GM13977 (cell line): Measurements from ENCODE around the gene ATG4A.

Experiments
- DNase-seq: peaks from one replicate; pipeline ENCODE4 v3.0.0; 2012; ENCODE audit warnings: low spot score
- in situ Hi-C: fragments of 300-500 bp; cut with MboI; formaldehyde crosslinking; loops from one replicate; pipeline ENCODE4 v1.12.0; 2022; ENCODE audit warnings: low sequenced_read_pairs, low pct_unique_long_range_greater_than_20kb, mixed read lengths, inconsistent platforms; ENCODE audit not compliant: unreplicated experiment
- TF ChIP-seq, protein P1 (sequence below): IDR thresholded peaks from 2 replicates; pipeline ENCODE4 v1.5.1; 2012; ENCODE audit warnings: mild to moderate bottlenecking, control low read depth; ENCODE audit not compliant: insufficient read depth; ENCODE audit errors: extremely low read depth, missing control alignments

ATG4A gene

DNA sequence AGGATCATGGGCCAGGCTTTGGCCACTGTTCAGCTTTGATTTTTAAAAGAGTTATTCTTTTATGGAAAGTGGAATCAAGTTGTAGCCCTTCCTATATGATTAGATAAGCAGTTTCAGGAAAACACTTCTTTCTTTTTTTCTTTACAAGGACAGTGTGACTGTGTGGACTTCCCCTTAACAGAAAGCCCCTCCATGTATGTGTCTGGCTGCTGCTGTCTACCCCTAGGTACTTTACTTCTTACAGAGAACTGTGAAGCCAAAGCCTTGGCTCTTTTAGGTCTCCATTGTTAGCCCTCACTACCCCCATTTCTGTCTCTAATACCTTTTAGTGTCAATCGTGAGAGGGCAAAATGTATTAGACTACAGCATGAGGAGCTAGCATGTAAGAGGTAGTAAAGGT lies 27.6 kb upstream of the ATG4A start:
- in situ Hi-C loops = no loop called here
- no peak for DNase-seq
- TF ChIP-seq, protein P1, sequence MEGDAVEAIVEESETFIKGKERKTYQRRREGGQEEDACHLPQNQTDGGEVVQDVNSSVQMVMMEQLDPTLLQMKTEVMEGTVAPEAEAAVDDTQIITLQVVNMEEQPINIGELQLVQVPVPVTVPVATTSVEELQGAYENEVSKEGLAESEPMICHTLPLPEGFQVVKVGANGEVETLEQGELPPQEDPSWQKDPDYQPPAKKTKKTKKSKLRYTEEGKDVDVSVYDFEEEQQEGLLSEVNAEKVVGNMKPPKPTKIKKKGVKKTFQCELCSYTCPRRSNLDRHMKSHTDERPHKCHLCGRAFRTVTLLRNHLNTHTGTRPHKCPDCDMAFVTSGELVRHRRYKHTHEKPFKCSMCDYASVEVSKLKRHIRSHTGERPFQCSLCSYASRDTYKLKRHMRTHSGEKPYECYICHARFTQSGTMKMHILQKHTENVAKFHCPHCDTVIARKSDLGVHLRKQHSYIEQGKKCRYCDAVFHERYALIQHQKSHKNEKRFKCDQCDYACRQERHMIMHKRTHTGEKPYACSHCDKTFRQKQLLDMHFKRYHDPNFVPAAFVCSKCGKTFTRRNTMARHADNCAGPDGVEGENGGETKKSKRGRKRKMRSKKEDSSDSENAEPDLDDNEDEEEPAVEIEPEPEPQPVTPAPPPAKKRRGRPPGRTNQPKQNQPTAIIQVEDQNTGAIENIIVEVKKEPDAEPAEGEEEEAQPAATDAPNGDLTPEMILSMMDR = no peak

DNA sequence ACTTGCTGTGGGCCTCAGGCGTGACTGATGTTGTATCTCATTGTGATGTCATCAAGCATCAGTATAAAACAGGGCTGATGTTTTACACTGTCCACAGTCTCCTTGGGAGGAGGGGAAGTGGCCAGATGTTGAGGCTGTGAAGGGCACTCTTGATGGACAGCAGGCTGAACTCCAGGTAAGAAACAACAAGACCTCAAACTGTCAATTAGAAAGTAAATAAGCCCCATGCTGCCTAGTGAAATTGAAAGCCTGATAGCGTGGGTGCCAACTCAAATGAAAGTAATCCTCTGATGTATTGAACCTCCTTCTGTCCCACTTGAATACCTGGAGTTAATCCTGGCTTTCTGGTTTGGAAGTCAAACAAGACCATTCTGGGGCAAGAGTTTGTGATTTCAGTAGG lies 27.0 kb upstream of the ATG4A start:
- in situ Hi-C loops = no loop called here
- TF ChIP-seq, protein P1 = no peak
- DNase-seq = no peak

DNA sequence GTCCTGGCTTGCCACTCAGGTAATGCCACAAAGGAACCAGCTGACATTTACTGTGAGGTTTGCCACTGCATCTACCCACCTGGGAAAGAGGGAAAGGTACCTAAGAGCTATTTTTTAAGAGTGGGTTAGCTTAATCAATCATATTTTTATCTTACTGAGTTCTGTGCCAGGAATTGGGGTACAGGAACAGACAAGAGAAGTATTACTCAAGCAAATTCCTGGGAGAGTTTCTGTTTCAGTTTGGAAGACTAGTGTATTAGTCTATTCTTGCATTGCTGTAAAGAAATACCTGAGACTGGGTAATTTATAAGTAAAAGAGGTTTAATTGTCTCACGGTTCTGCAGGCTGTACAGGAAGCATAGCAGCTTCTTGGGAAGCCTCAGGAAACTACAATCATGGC lies 23.5 kb upstream of the ATG4A start:
- TF ChIP-seq, protein P1 = no peak
- in situ Hi-C loops = no loop called here
- DNase-seq = no peak

DNA sequence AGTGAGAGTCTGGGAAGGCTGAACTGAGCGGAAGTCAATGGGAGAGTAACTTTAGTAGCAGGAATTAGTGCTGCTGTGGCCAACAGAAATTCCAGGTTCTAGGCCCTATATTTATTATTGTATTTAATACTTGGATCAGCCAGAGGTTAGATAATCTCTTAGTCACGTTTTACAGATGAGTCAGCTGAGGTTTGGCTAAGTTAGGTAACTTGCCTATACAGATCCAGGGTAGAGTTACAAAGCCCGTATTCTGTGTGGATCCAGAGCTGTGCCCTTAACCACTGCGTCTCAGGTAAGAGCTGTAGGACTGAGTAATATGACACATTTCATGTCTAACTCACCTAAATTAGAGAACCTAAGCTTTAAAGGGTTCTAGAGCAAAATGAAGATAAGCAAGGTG lies 20.7 kb upstream of the ATG4A start:
- TF ChIP-seq, protein P1 = no peak
- in situ Hi-C loops = no loop called here

DNA sequence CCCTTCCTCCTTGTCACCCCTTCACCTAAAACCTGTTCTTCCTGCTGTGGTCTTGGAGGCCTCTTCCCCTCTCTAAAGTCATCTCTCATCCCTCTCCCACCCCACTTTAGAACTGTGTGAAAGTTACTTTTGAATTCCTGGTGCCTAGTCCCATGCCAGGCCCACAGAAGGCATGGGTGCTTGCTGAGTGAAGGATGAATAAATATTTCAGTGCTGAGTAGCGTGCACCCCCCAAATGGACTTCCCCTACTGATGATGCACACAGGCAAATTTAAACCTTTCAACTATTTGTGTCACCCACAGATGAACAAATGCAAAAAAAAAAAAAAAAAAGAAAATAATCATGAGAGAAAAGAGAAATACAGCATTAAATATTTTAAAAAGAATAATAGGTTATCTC lies 20.0 kb upstream of the ATG4A start:
- no peak for DNase-seq
- TF ChIP-seq, protein P1 = no peak
- in situ Hi-C loops = no loop called here

More for the DNA sequence above, 20.7 kb upstream of the ATG4A start:
- no peak for DNase-seq

DNA sequence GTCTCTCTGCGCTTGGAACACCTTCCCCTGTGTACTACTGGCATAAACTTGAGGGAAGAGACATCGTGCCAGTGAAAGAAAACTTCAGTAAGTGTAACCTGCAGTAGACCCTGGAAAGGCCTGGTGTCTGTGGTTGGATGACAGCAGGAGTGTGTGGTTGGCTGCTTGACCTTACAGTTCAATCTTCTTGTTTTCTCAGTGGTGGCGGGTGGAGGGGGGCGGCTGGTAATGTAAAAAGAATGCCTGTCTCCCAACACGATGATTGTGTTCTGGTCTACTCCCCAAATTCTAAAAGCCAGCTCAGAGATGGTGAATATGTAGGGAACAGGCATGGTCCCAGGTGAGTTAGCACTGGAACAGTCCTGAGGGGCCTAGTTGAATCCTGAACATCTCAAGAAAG lies 18.8 kb upstream of the ATG4A start:
- no peak for DNase-seq
- TF ChIP-seq, protein P1 = no peak
- in situ Hi-C loops = no loop called here

DNA sequence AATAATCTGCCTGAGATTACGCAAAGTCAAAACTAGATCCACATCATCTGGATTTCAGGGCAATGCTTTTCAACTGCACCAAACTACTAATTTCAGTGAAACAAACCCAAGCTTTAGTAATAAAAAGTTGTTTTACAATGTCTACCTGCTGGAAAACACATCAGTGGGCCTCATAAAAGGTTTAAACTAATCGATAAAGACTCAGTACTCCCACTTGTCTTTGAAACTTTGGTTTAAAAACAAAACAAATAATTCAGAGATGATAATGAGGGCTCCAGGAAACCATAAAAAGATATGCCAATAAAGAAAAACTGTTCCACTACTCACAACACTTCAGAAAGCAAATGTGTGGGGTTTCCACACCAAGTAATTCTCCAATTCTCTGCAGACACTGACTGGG lies 10.5 kb upstream of the ATG4A start:
- TF ChIP-seq, protein P1 = no peak
- DNase-seq = no peak
- in situ Hi-C loops = no loop called here
